ENCODE results near the gene RANBP9.

DNA sequence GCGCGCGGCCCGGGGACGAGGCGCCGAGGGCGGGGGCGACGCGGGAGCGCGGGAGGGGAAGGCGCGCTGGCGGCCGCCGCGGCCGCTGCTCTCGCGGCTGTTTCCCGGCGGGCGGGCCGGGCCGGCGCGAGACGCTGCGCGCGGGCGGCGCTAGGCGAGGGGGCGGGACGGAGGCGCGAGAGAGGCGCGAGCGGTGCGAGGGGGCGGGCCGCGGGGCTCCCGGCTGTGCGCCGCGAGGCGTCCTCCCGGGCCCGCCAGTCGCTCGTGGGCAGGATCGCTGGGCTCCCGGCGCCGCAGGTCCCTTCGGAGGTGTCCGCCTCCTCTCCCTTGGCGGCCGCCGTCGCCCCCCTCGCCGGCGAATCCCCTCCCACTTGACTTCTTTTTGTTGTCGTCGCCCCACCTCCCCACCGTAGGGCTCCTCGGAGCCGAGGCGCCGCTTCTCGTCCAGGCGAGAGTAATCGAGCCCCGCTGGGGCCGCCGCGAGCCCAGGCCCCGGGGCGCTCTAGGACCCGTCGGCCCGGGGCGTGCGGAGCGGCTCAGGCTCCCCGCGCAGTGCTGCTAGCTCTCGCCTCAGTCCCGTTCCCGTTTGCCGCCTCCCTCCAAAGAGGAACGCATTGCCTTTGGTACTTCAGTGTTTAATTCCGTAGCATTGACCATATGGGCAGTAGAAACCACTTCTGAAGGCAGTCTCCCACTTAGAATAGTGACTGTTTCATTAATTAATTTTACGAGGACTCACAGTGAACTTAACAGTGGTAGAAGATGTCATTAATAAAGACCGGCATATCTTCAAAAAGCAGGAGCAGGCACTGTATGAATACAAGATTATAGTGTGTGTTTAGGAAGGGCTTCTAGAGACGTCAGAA, at the start of gene RANBP9:
- TF ChIP-seq, protein P1, sequence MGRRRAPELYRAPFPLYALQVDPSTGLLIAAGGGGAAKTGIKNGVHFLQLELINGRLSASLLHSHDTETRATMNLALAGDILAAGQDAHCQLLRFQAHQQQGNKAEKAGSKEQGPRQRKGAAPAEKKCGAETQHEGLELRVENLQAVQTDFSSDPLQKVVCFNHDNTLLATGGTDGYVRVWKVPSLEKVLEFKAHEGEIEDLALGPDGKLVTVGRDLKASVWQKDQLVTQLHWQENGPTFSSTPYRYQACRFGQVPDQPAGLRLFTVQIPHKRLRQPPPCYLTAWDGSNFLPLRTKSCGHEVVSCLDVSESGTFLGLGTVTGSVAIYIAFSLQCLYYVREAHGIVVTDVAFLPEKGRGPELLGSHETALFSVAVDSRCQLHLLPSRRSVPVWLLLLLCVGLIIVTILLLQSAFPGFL (CRISPR knock-in tag; IDR thresholded peaks at IDR 0.05) = no peak
- 0 out of 2 replicates have a peak, but pooled peaks have one; percentile 50 for TF ChIP-seq NR2C2 (CRISPR knock-in tag; IDR thresholded peaks at IDR 0.05)
- peak; percentile 57; the same call in 1 of the 2 replicates for TF ChIP-seq NR2C2 (tag; IDR thresholded peaks at IDR 0.05)
- no peak for TF ChIP-seq RFX7 (CRISPR knock-in tag; IDR thresholded peaks at IDR 0.05)
- TF ChIP-seq, protein P2, sequence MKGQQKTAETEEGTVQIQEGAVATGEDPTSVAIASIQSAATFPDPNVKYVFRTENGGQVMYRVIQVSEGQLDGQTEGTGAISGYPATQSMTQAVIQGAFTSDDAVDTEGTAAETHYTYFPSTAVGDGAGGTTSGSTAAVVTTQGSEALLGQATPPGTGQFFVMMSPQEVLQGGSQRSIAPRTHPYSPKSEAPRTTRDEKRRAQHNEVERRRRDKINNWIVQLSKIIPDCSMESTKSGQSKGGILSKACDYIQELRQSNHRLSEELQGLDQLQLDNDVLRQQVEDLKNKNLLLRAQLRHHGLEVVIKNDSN (CRISPR knock-in tag; IDR thresholded peaks at IDR 0.05) = no peak
- no peak for TF ChIP-seq KLF10 (CRISPR knock-in tag; IDR thresholded peaks at IDR 0.05)
- TF ChIP-seq, protein P3, sequence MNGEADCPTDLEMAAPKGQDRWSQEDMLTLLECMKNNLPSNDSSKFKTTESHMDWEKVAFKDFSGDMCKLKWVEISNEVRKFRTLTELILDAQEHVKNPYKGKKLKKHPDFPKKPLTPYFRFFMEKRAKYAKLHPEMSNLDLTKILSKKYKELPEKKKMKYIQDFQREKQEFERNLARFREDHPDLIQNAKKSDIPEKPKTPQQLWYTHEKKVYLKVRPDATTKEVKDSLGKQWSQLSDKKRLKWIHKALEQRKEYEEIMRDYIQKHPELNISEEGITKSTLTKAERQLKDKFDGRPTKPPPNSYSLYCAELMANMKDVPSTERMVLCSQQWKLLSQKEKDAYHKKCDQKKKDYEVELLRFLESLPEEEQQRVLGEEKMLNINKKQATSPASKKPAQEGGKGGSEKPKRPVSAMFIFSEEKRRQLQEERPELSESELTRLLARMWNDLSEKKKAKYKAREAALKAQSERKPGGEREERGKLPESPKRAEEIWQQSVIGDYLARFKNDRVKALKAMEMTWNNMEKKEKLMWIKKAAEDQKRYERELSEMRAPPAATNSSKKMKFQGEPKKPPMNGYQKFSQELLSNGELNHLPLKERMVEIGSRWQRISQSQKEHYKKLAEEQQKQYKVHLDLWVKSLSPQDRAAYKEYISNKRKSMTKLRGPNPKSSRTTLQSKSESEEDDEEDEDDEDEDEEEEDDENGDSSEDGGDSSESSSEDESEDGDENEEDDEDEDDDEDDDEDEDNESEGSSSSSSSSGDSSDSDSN (IDR thresholded peaks at IDR 0.05; ENCODE audit: borderline replicate concordance in 1 of 2, low read depth in 2 of 2, low read length in 2 of 2) = peak; percentile 99
- TF ChIP-seq KAT8 (IDR thresholded peaks at IDR 0.05; ENCODE audit: low read depth) = no peak

All from K562 (cell line).